ENCODE results near the gene PACS1. TPM values are rescaled to one million over a fixed set of nuclear protein-coding genes. Genes with fewer than 3 reads are reported as not detected.

The PACS1 gene
- total RNA-seq, 1 experiment from 2014 or later, result 41.1 TPM

DNA sequence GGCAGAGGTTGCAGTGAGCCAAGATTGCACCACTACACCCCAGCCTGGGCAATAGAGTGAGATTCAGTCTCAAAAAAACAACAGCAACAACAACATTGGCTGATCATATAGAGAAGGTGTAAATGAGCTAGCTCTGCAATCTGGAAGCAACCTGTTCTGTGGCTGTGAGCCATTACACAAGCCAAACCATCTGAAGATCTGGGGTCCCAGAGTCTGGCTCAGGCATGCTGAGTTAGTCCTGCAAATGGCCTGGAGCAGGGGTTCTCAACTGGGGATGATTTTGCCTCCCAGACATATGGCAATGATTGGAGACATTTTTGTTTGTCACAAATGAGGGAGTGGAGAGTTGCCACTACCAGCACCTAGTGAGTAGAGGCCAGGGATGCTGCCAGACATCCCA lies 156.0 kb downstream of the PACS1 start:
- RAD21 ChIA-PET (ENCODE audit: low non-redundant PET in 1 of 2, low total read pairs in 2 of 2, uncharacterized antibody in 2 of 2, unreplicated experiment in 2 of 2), result no interaction called here
- ATAC-seq (no peak), DNase-seq (ENCODE audit: low read depth, low spot score) (no peak)
- Histone ChIP-seq H3K79me2 (ENCODE audit: insufficient read depth, low read length) (no peaks in the 10 kb centered on the region), H3K4me3 (replicated peaks in 1 of 2; ENCODE audit: low read depth in 1 of 2, low read length in 2 of 2) (no peak overlapping the region), H3K36me3 (ENCODE audit: control insufficient read depth in 1 of 2, insufficient read depth in 2 of 2, low read length in 2 of 2) (peaks cover 3 to 4% of the 10 kb centered on the region in 2 experiments; a peak in 1 of 4 replicates), H3K9me2 (ENCODE audit: insufficient read depth) (no peaks in the 10 kb centered on the region), H3K9me3 (ENCODE audit: control insufficient read depth in 1 of 2, insufficient read depth in 1 of 2, low read depth in 1 of 2, low read length in 2 of 2) (no peaks in the 10 kb centered on the region), H2AFZ (ENCODE audit: low read depth, low read length, poor library complexity, severe bottlenecking) (no peak overlapping the region), H4K20me1 (ENCODE audit: insufficient read depth) (no peaks in the 10 kb centered on the region), H3K27me3 (ENCODE audit: insufficient read depth, low read length) (no peaks in the 10 kb centered on the region), H3K4me2 (ENCODE audit: low read length) (no peak overlapping the region), H3K27ac (ENCODE audit: low read depth, low read length) (no peak overlapping the region), H3K9ac (ENCODE audit: low read length) (no peak overlapping the region), H3K4me1 (ENCODE audit: control insufficient read depth in 1 of 2, insufficient read depth in 2 of 2, low read length in 2 of 2) (peaks cover 0 to 8% of the 10 kb centered on the region in 2 experiments; a peak in 1 of 4 replicates)
- CTCF ChIA-PET, result interaction anchor here (0.6 kb wide), 1 partner anchor 39 kb away, joined by 3 read pairs; no protein-coding TSS in a partner anchor
- TF ChIP-seq, protein P1, sequence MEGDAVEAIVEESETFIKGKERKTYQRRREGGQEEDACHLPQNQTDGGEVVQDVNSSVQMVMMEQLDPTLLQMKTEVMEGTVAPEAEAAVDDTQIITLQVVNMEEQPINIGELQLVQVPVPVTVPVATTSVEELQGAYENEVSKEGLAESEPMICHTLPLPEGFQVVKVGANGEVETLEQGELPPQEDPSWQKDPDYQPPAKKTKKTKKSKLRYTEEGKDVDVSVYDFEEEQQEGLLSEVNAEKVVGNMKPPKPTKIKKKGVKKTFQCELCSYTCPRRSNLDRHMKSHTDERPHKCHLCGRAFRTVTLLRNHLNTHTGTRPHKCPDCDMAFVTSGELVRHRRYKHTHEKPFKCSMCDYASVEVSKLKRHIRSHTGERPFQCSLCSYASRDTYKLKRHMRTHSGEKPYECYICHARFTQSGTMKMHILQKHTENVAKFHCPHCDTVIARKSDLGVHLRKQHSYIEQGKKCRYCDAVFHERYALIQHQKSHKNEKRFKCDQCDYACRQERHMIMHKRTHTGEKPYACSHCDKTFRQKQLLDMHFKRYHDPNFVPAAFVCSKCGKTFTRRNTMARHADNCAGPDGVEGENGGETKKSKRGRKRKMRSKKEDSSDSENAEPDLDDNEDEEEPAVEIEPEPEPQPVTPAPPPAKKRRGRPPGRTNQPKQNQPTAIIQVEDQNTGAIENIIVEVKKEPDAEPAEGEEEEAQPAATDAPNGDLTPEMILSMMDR (IDR thresholded peaks at IDR 0.05 in 2 of 3, conservative IDR thresholded peaks at IDR 0.05 in 1 of 3; ENCODE audit: borderline replicate concordance in 1 of 3, insufficient read depth in 1 of 3, low read depth in 2 of 3, low read length in 2 of 3), result no peak
- TF ChIP-seq SRF (IDR thresholded peaks at IDR 0.05; ENCODE audit: low read depth) (no peak), POLR2AphosphoS5 (IDR thresholded peaks at IDR 0.05; ENCODE audit: low read depth, low read length) (no peak), SIN3A (IDR thresholded peaks at IDR 0.05; ENCODE audit: low read depth) (no peak)
- TF ChIP-seq, protein P2, sequence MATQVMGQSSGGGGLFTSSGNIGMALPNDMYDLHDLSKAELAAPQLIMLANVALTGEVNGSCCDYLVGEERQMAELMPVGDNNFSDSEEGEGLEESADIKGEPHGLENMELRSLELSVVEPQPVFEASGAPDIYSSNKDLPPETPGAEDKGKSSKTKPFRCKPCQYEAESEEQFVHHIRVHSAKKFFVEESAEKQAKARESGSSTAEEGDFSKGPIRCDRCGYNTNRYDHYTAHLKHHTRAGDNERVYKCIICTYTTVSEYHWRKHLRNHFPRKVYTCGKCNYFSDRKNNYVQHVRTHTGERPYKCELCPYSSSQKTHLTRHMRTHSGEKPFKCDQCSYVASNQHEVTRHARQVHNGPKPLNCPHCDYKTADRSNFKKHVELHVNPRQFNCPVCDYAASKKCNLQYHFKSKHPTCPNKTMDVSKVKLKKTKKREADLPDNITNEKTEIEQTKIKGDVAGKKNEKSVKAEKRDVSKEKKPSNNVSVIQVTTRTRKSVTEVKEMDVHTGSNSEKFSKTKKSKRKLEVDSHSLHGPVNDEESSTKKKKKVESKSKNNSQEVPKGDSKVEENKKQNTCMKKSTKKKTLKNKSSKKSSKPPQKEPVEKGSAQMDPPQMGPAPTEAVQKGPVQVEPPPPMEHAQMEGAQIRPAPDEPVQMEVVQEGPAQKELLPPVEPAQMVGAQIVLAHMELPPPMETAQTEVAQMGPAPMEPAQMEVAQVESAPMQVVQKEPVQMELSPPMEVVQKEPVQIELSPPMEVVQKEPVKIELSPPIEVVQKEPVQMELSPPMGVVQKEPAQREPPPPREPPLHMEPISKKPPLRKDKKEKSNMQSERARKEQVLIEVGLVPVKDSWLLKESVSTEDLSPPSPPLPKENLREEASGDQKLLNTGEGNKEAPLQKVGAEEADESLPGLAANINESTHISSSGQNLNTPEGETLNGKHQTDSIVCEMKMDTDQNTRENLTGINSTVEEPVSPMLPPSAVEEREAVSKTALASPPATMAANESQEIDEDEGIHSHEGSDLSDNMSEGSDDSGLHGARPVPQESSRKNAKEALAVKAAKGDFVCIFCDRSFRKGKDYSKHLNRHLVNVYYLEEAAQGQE (IDR thresholded peaks at IDR 0.05; ENCODE audit: low read depth), result no peak
- intact Hi-C loops (cut with micrococcal nuclease), result no loop called here
- POLR2A ChIA-PET, result no interaction called here
- no TSS peak for BruUV-seq (replicated peaks)

All from HCT116 (cell line).